ENCODE results near the gene NCOA7. TPM values are rescaled to one million over a fixed set of nuclear protein-coding genes. Genes with fewer than 3 reads are reported as not detected.
A peak's percentile ranks its signal among the peaks of the same experiment; 100 is the strongest.

NCOA7 gene
- total and polyA plus RNA-seq, 2 of the 8 experiments (the other 6 are each of a cell fraction or from before 2014, with no cell fraction given) = 2.6 to 10.7 TPM

DNA sequence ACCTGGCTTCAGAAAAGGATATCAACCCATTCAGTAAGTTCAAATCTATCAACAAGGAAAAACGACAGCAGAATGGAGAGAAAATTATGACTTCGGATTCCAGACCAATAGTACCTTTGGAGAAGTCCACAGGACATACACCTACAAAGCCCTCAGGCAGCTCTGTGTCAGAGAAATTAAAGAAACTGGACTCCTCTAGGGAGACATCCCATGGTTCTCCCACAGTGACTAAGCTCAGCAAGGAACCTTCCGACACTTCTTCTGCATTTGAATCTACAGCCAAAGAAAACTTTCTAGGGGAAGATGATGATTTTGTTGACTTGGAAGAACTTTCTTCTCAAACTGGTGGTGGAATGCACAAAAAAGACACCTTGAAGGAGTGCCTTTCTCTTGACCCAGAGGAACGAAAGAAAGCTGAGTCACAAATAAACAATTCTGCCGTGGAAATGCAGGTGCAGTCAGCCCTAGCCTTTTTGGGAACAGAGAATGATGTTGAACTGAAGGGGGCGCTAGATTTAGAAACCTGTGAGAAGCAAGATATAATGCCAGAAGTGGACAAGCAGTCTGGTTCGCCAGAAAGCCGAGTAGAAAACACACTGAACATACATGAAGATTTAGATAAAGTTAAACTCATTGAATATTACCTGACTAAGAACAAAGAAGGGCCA is 98.4 kb downstream of the NCOA7 start:
- Histone ChIP-seq H3K4ac (replicated peaks; ENCODE audit: insufficient read length, low read depth, low read length) (no peak overlapping the region), H3K79me1 (ENCODE audit: low read depth, low read length) (no peaks in the 10 kb centered on the region), H3K27ac (ENCODE audit: low read depth, low read length) (no peak overlapping the region), H3K14ac (ENCODE audit: insufficient read length) (no peak overlapping the region), H4K91ac (replicated peaks; ENCODE audit: insufficient read length, low read length) (no peak overlapping the region), H2BK20ac (ENCODE audit: low read length) (no peak overlapping the region), H2BK12ac (ENCODE audit: low read depth, low read length) (no peak overlapping the region), H3K4me3 (ENCODE audit: extremely low read depth in 1 of 4, insufficient read depth in 2 of 4, low read depth in 3 of 4, low read length in 4 of 4) (no peak overlapping the region), H3K4me2 (ENCODE audit: insufficient read depth in 1 of 2, low read depth in 2 of 2, low read length in 2 of 2) (no peak overlapping the region), H3K23me2 (ENCODE audit: low read depth, low read length) (no peaks in the 10 kb centered on the region; the same call in 1 of the 2 replicates), H3K36me3 (ENCODE audit: control insufficient read depth in 2 of 4, insufficient read depth in 4 of 4, low read length in 3 of 4) (no peaks in the 10 kb centered on the region), H4K8ac (ENCODE audit: extremely low read depth, insufficient read depth, low read length) (no peak overlapping the region), H3K4me1 (replicated peaks in 1 of 4; ENCODE audit: control insufficient read depth in 3 of 4, insufficient read depth in 4 of 4, low read length in 3 of 4) (no peaks in the 10 kb centered on the region), H2BK120ac (replicated peaks; ENCODE audit: low read depth, low read length) (no peak overlapping the region), H4K20me1 (replicated peaks in 1 of 2; ENCODE audit: control insufficient read depth in 1 of 2, insufficient read depth in 2 of 2, low read length in 2 of 2) (no peaks in the 10 kb centered on the region), H4K5ac (ENCODE audit: insufficient read length, low read depth, low read length) (no peak overlapping the region), H2AFZ (ENCODE audit: low read length) (no peak overlapping the region), H3K9me3 (ENCODE audit: insufficient read depth in 2 of 2, low read depth in 1 of 2, low read length in 1 of 2) (no peaks in the 10 kb centered on the region), H2BK5ac (ENCODE audit: low read depth, low read length) (no peak overlapping the region), H3K9ac (replicated peaks in 1 of 4; ENCODE audit: extremely low read depth in 1 of 4, low read depth in 3 of 4, low read length in 3 of 4) (no peak overlapping the region), H3K56ac (replicated peaks; ENCODE audit: insufficient read length, low read depth, low read length) (no peak overlapping the region), H3K18ac (ENCODE audit: extremely low read depth, low read length) (no peak overlapping the region), H3K79me2 (ENCODE audit: control insufficient read depth in 1 of 2, insufficient read depth in 2 of 2, low read length in 2 of 2) (no peaks in the 10 kb centered on the region), H3K27me3 (replicated peaks in 1 of 4; ENCODE audit: control insufficient read depth in 3 of 4, extremely low read depth in 1 of 4, insufficient read depth in 3 of 4, low read length in 3 of 4) (no peaks in the 10 kb centered on the region), H2AK5ac (ENCODE audit: low read depth, low read length) (no peak overlapping the region), H3K23ac (ENCODE audit: insufficient read length) (no peak overlapping the region), H2BK15ac (ENCODE audit: low read length) (no peak overlapping the region)
- FAIRE-seq (peak; percentile 92), DNase-seq (ENCODE audit: low read depth in 1 of 2, low spot score in 2 of 2) (no peak)
- CTCF ChIA-PET (ENCODE audit: partially characterized antibody) = interaction anchor here (0.6 to 5.6 kb wide), 26 partner anchors 10 to 578 kb away, joined by 3 to 122 read pairs (median 4); partner anchors contain the start of gene HINT3
- WGBS, 2 experiments (ENCODE audit: extremely low coverage in 1 of 2, insufficient coverage in 1 of 2, insufficient read length in 1 of 2, insufficient replicate concordance in 2 of 2, low coverage in 1 of 2, low lambda C conversion rate in 2 of 2, missing lambda C conversion rate in 1 of 2) = 74% methylated on average over 8 of the region's 8 CpGs; no CpG with 5 or more reads in 1 of the 2 experiments
- TF ChIP-seq RBBP5 (IDR thresholded peaks at IDR 0.05; ENCODE audit: borderline replicate concordance, low read depth, low read length) (no peak), MAFK (IDR thresholded peaks at IDR 0.05; ENCODE audit: low read depth, low read length) (peak; percentile 55; the same call in 1 of the 2 replicates), JUND (IDR thresholded peaks at IDR 0.05; ENCODE audit: low read length) (no peak), BACH1 (IDR thresholded peaks at IDR 0.05; ENCODE audit: low read length) (peak; percentile 84), TCF12 (IDR thresholded peaks at IDR 0.05; ENCODE audit: low read depth, low read length) (0 out of 2 replicates have a peak, but pooled peaks have one; percentile 33), RAD21 (IDR thresholded peaks at IDR 0.05 in 1 of 2, conservative IDR thresholded peaks at IDR 0.05 in 1 of 2; ENCODE audit: low read depth in 2 of 2, low read length in 2 of 2) (peak; percentile 16 to 36; a peak in 3 of 4 replicates)
- TF ChIP-seq, protein P1, sequence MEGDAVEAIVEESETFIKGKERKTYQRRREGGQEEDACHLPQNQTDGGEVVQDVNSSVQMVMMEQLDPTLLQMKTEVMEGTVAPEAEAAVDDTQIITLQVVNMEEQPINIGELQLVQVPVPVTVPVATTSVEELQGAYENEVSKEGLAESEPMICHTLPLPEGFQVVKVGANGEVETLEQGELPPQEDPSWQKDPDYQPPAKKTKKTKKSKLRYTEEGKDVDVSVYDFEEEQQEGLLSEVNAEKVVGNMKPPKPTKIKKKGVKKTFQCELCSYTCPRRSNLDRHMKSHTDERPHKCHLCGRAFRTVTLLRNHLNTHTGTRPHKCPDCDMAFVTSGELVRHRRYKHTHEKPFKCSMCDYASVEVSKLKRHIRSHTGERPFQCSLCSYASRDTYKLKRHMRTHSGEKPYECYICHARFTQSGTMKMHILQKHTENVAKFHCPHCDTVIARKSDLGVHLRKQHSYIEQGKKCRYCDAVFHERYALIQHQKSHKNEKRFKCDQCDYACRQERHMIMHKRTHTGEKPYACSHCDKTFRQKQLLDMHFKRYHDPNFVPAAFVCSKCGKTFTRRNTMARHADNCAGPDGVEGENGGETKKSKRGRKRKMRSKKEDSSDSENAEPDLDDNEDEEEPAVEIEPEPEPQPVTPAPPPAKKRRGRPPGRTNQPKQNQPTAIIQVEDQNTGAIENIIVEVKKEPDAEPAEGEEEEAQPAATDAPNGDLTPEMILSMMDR (IDR thresholded peaks at IDR 0.05; ENCODE audit: control extremely low read depth in 1 of 3, insufficient read depth in 1 of 3, low read depth in 1 of 3, low read length in 3 of 3) = peak in 2 of 3 experiments; percentile 63 to 74; a peak in 3 of 4 replicates
- POLR2A ChIA-PET (ENCODE audit: partially characterized antibody) = interaction anchor here (1.4 kb wide), 2 partner anchors 11 to 16 kb away, joined by 4 read pairs; no protein-coding TSS in a partner anchor
